Hypothalamus (tissue), 51 donors: ENCODE results near the gene KCNT1.
"Not testable (repeated sequence)": the region's sequence is repeated elsewhere in the genome, so short reads cannot be mapped to it uniquely, and the experiment has no call there.

Experiments
- DNase-seq, 51 donors: peaks; one replicate each; lab custom pipeline; 2025; lab: John Stamatoyannopoulos, UW

KCNT1 gene

GRCh38 chr9:135671591-135672041, 30.4 kb upstream of the KCNT1 start:
- no peak for DNase-seq

- DNase-seq, result not testable (repeated sequence)
These were observed 29.2 kb upstream of the KCNT1 start for GRCh38 chr9:135672786-135673185.

- no peak for DNase-seq
These were observed 28.0 kb upstream of the KCNT1 start for GRCh38 chr9:135673941-135674340.

- DNase-seq, result no peak
These were observed 27.0 kb upstream of the KCNT1 start for GRCh38 chr9:135674977-135675376.

GRCh38 chr9:135676891-135677290, 25.1 kb upstream of the KCNT1 start:
- no peak for DNase-seq

GRCh38 chr9:135677641-135678168, 24.3 kb upstream of the KCNT1 start:
- DNase-seq, result no peak

GRCh38 chr9:135678236-135679017, 23.6 kb upstream of the KCNT1 start:
- no peak for DNase-seq

GRCh38 chr9:135680056-135680455, 21.9 kb upstream of the KCNT1 start:
- no peak for DNase-seq

- no peak for DNase-seq
These were observed 20.8 kb upstream of the KCNT1 start for GRCh38 chr9:135681161-135681560.

GRCh38 chr9:135683401-135684034, 18.5 kb upstream of the KCNT1 start:
- DNase-seq, result no peak

- DNase-seq, result no peak
These were observed 17.3 kb upstream of the KCNT1 start for GRCh38 chr9:135684691-135685090.

GRCh38 chr9:135687216-135687615, 14.8 kb upstream of the KCNT1 start:
- no peak for DNase-seq

GRCh38 chr9:135689011-135689410, 13.0 kb upstream of the KCNT1 start:
- DNase-seq, result no peak

GRCh38 chr9:135690836-135691570, 11.0 kb upstream of the KCNT1 start:
- no peak for DNase-seq

GRCh38 chr9:135692410-135692809, 9.6 kb upstream of the KCNT1 start:
- DNase-seq, result peak in 5 of 51 donors; percentile 14 to 55 (median 28)

- peak in 3 of 51 donors; percentile 34 to 79 (median 44) for DNase-seq
These were observed 8.7 kb upstream of the KCNT1 start for GRCh38 chr9:135693265-135693664.

- DNase-seq, result no peak
These were observed 8.2 kb upstream of the KCNT1 start for GRCh38 chr9:135693771-135694170.

GRCh38 chr9:135694414-135694813, 7.6 kb upstream of the KCNT1 start:
- DNase-seq, result no peak

- DNase-seq, result no peak
These were observed 6.9 kb upstream of the KCNT1 start for GRCh38 chr9:135695036-135695435.

GRCh38 chr9:135695642-135696041, 6.3 kb upstream of the KCNT1 start:
- no peak for DNase-seq

GRCh38 chr9:135696446-135696845, 5.5 kb upstream of the KCNT1 start:
- no peak for DNase-seq
